AG08396 (cell line): ENCODE results near the gene LACTBL1.
A peak's percentile ranks its signal among the peaks of the same experiment; 100 is the strongest.

Experiments
- DNase-seq: peaks from one replicate; pipeline ENCODE4 v3.0.0; 2012; ENCODE audit warnings: low spot score, mixed read lengths

LACTBL1 gene

GRCh38 chr1:22913421-22914141 is 59.1 kb downstream of the LACTBL1 start:
- no peak for DNase-seq

- no peak for DNase-seq
Observed at GRCh38 chr1:22912311-22912710, 60.4 kb downstream of the LACTBL1 start.

- no peak for DNase-seq
Observed at GRCh38 chr1:22910986-22911651, 61.5 kb downstream of the LACTBL1 start.

- DNase-seq = no peak
Observed at GRCh38 chr1:22910286-22910685, 62.4 kb downstream of the LACTBL1 start.

GRCh38 chr1:22908880-22909426 is 63.7 kb downstream of the LACTBL1 start:
- DNase-seq = no peak

- no peak for DNase-seq
Observed at GRCh38 chr1:22907528-22907927, 65.1 kb downstream of the LACTBL1 start.

GRCh38 chr1:22906968-22907367 is 65.7 kb downstream of the LACTBL1 start:
- DNase-seq = no peak

- DNase-seq = peak; percentile 62
Observed at GRCh38 chr1:22903113-22903512, 69.6 kb downstream of the LACTBL1 start.
